ENCODE data around the gene HOXA13. TPM values are rescaled to one million over a fixed set of nuclear protein-coding genes. Genes with fewer than 3 reads are reported as not detected.

Gene HOXA13
- total RNA-seq, 2 experiments from 2014 or later = 0.32 to 0.54 TPM

GRCh38 chr7:27169658-27170425, 30.0 kb downstream of the HOXA13 start:
- no peak overlapping the region for H3K27ac ChIP-seq (ENCODE audit: low read depth, low read length, poor library complexity, severe bottlenecking)
- H4K20me1 ChIP-seq (ENCODE audit: insufficient read depth, low read length) = no peaks in the 10 kb centered on the region
- TF ChIP-seq CTCF (conservative IDR thresholded peaks at IDR 0.05; ENCODE audit: low read length) (no peak), EZH2phosphoT487 (IDR thresholded peaks at IDR 0.05; ENCODE audit: borderline replicate concordance, low read depth, low read length) (no peak)
- H3K9me2 ChIP-seq (ENCODE audit: insufficient read depth, low read length) = no peaks in the 10 kb centered on the region
- no peak overlapping the region for H2AFZ ChIP-seq (ENCODE audit: low read length)
- intact Hi-C loops (cut with micrococcal nuclease; ENCODE audit: unreplicated experiment) = no loop called here
- H3K4me2 ChIP-seq (ENCODE audit: low read length) = no peak overlapping the region
- no peaks in the 10 kb centered on the region for H3K4me1 ChIP-seq (ENCODE audit: insufficient read depth, low read length, poor library complexity, severe bottlenecking)
- ChIA-PET CTCF (ENCODE audit: unreplicated experiment) (no interaction called here), POLR2A (interaction anchor here (0.6 to 1.1 kb wide), 2 partner anchors 38 to 1243 kb away, joined by 3 read pairs; no protein-coding TSS in a partner anchor)
- H3K4me3 ChIP-seq (ENCODE audit: low read depth, low read length, poor library complexity, severe bottlenecking) = no peak overlapping the region
- BruUV-seq (replicated peaks) = no TSS peak
- DNase-seq (ENCODE audit: low spot score) = no peak
- no peaks in the 10 kb centered on the region for H3K79me2 ChIP-seq (ENCODE audit: insufficient read depth, low read depth, low read length)
- H3K9me3 ChIP-seq (ENCODE audit: low read length) = no peaks in the 10 kb centered on the region
- H3K36me3 ChIP-seq (ENCODE audit: insufficient read depth, low read length) = no peaks in the 10 kb centered on the region

- no peak for DNase-seq (ENCODE audit: low spot score)
- H2AFZ ChIP-seq (ENCODE audit: low read length) = no peak overlapping the region
- intact Hi-C loops (cut with micrococcal nuclease; ENCODE audit: unreplicated experiment) = no loop called here
Observed at GRCh38 chr7:27168265-27168947, 31.5 kb downstream of the HOXA13 start.

More at GRCh38 chr7:27168265-27168947, 31.5 kb downstream of the HOXA13 start:
- Histone ChIP-seq H3K4me1 (ENCODE audit: insufficient read depth, low read length, poor library complexity, severe bottlenecking) (no peaks in the 10 kb centered on the region), H3K9me2 (ENCODE audit: insufficient read depth, low read length) (no peaks in the 10 kb centered on the region), H3K9me3 (ENCODE audit: low read length) (no peaks in the 10 kb centered on the region), H3K79me2 (ENCODE audit: insufficient read depth, low read depth, low read length) (no peaks in the 10 kb centered on the region), H3K4me2 (ENCODE audit: low read length) (no peak overlapping the region), H3K36me3 (ENCODE audit: insufficient read depth, low read length) (no peaks in the 10 kb centered on the region), H3K4me3 (ENCODE audit: low read depth, low read length, poor library complexity, severe bottlenecking) (no peak overlapping the region), H4K20me1 (ENCODE audit: insufficient read depth, low read length) (no peaks in the 10 kb centered on the region), H3K27ac (ENCODE audit: low read depth, low read length, poor library complexity, severe bottlenecking) (no peak overlapping the region)
- ChIA-PET POLR2A (no interaction called here), CTCF (ENCODE audit: unreplicated experiment) (no interaction called here)
- no TSS peak for BruUV-seq (replicated peaks)
- no peak for TF ChIP-seq CTCF (conservative IDR thresholded peaks at IDR 0.05; ENCODE audit: low read length)
- no peak for TF ChIP-seq EZH2phosphoT487 (IDR thresholded peaks at IDR 0.05; ENCODE audit: borderline replicate concordance, low read depth, low read length)

Data from OCI-LY7 (cell line).